Fibroblast of lung (primary cell): ENCODE measurements around the gene KLC1. TPM values are rescaled to one million over a fixed set of nuclear protein-coding genes. Genes with fewer than 3 reads are reported as not detected.

ENCODE experiments used
- DNase-seq, 2 donors: peaks; one replicate each; pipeline versions ENCODE4 v3.0.0 to v3.0.0-alpha.2; 2010; ENCODE audit warnings: low read depth in 2 of 2
- H2AFZ ChIP-seq: 2 replicates; pipeline ENCODE4 v1.5.1; 2012; ENCODE audit warnings: low read length, control low read depth, inconsistent platforms
- H3K27ac ChIP-seq: 2 replicates; pipeline ENCODE4 v1.5.1; 2011; ENCODE audit warnings: low read length, control low read depth; ENCODE audit not compliant: insufficient read depth
- H3K27me3 ChIP-seq: 2 replicates; pipeline ENCODE4 v1.5.1; 2011; ENCODE audit warnings: mild to moderate bottlenecking, low read length; ENCODE audit not compliant: control insufficient read depth, insufficient read depth
- H3K36me3 ChIP-seq: 2 replicates; pipeline ENCODE4 v1.5.1; 2011; ENCODE audit warnings: low read length; ENCODE audit not compliant: control insufficient read depth, insufficient read depth
- H3K4me1 ChIP-seq: 2 replicates; pipeline ENCODE4 v1.5.1; 2011; ENCODE audit warnings: low read length; ENCODE audit not compliant: control insufficient read depth, insufficient read depth; ENCODE audit errors: extremely low read depth
- H3K4me2 ChIP-seq: 2 replicates; pipeline ENCODE4 v1.5.1; 2011; ENCODE audit warnings: low read length, control low read depth; ENCODE audit not compliant: insufficient read depth; ENCODE audit errors: extremely low read depth
- H3K4me3 ChIP-seq, 4 experiments: fragments of 200-600 bp in 1 of 4; sonication (generic) in 1 of 4; replicated peaks in 1 of 4; 2 replicates each; pipeline ENCODE4 v1.5.1; 2011 to 2016; ENCODE audit warnings: low read length in 4 of 4, low read depth in 3 of 4, mild to moderate bottlenecking in 3 of 4, control low read depth in 2 of 4, inconsistent platforms in 1 of 4, mixed read lengths in 1 of 4; ENCODE audit not compliant: insufficient read depth in 1 of 4; ENCODE audit errors: control extremely low read depth in 1 of 4
- H3K79me2 ChIP-seq: 2 replicates; pipeline ENCODE4 v1.5.1; 2012; ENCODE audit warnings: mild to moderate bottlenecking, low read length, inconsistent platforms; ENCODE audit not compliant: control insufficient read depth, insufficient read depth
- H3K9ac ChIP-seq: 2 replicates; pipeline ENCODE4 v1.5.1; 2011; ENCODE audit warnings: mild to moderate bottlenecking, low read length, control low read depth; ENCODE audit not compliant: insufficient read depth
- H3K9me3 ChIP-seq: 2 replicates; pipeline ENCODE4 v1.5.1; 2012; ENCODE audit warnings: low read depth, low read length; ENCODE audit not compliant: control insufficient read depth, insufficient read depth
- H4K20me1 ChIP-seq: 2 replicates; pipeline ENCODE4 v1.5.1; 2011; ENCODE audit warnings: low read length; ENCODE audit not compliant: control insufficient read depth, insufficient read depth; ENCODE audit errors: extremely low read depth
- EZH2 ChIP-seq: IDR thresholded peaks from 2 replicates; pipeline ENCODE4 v1.5.1; 2012; ENCODE audit warnings: low read length, control low read depth, mild to moderate bottlenecking; ENCODE audit errors: missing control alignments
- polyA plus RNA-seq, 2 donors: library from polyadenylated mRNA; depleted of rRNA in 1 of 2; stranded (reverse) in 1 of 2; unstranded in 1 of 2; fragments of >200 nt; gene quantifications; 2 replicates each; pipeline ENCODE4 v1.2.1, GENCODE V29; 2011 to 2012; ENCODE audit warnings: missing spikeins in 1 of 2
- total RNA-seq: library from RNA; depleted of rRNA; stranded (reverse); fragments of >200 nt; gene quantifications from 2 replicates; pipeline ENCODE4 v1.2.1, GENCODE V29; 2014
- TF ChIP-seq, protein P1 (sequence below), 2 donors: IDR thresholded peaks in 1 of 2; conservative IDR thresholded peaks in 1 of 2; 1 replicate in 1 of 2; 2 replicates in 1 of 2; pipeline ENCODE4 v1.5.1; 2011 to 2012; ENCODE audit warnings: low read length in 2 of 2, control low read depth in 1 of 2, inconsistent platforms in 1 of 2, low read depth in 1 of 2, mild to moderate bottlenecking in 1 of 2

KLC1 gene
- total and polyA plus RNA-seq, 2 donors (not counting 1 experiment from before 2014, with no cell fraction given) = 180 to 219 TPM

DNA sequence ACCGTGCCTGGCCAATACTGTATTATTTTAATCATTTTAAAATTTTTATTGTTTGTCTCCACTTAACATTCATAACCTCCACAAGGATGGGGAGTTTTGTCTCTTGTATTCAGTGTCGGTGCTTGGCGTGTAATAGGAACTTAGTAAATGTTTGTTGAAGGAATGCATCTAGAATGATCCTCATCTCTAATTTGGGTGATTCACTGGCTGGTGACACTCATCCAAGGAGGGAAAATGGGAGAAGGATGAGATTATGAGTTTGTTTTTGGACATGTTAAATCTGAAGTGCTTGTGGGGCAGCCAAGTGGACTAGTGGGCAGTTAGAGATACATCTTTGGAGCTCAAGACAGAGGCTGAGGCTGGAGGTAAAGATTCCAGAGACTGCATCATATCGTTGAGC is 5.1 kb downstream of the KLC1 start:
- H3K36me3 ChIP-seq = peaks cover 4% of the 10 kb centered on the region
- DNase-seq = no peak
- peak overlapping the region; percentile 4 for H3K27ac ChIP-seq
- peaks cover 99% of the 10 kb centered on the region for H3K79me2 ChIP-seq
- no peak overlapping the region for H3K9ac ChIP-seq
- H4K20me1 ChIP-seq = peaks cover 7% of the 10 kb centered on the region
- peak overlapping the region; percentile 60 for H3K4me2 ChIP-seq
- no peak overlapping the region for H3K4me3 ChIP-seq
- H3K4me1 ChIP-seq = peaks cover 11% of the 10 kb centered on the region
- H3K9me3 ChIP-seq = no peaks in the 10 kb centered on the region
- H3K27me3 ChIP-seq = no peaks in the 10 kb centered on the region
- TF ChIP-seq, protein P1, sequence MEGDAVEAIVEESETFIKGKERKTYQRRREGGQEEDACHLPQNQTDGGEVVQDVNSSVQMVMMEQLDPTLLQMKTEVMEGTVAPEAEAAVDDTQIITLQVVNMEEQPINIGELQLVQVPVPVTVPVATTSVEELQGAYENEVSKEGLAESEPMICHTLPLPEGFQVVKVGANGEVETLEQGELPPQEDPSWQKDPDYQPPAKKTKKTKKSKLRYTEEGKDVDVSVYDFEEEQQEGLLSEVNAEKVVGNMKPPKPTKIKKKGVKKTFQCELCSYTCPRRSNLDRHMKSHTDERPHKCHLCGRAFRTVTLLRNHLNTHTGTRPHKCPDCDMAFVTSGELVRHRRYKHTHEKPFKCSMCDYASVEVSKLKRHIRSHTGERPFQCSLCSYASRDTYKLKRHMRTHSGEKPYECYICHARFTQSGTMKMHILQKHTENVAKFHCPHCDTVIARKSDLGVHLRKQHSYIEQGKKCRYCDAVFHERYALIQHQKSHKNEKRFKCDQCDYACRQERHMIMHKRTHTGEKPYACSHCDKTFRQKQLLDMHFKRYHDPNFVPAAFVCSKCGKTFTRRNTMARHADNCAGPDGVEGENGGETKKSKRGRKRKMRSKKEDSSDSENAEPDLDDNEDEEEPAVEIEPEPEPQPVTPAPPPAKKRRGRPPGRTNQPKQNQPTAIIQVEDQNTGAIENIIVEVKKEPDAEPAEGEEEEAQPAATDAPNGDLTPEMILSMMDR (conservative IDR thresholded peaks at IDR 0.05 in 1 of 2, IDR thresholded peaks at IDR 0.05 in 1 of 2; ENCODE audit: low read depth in 1 of 2, low read length in 2 of 2) = no peak
- TF ChIP-seq EZH2 = no peak
- no peak overlapping the region for H2AFZ ChIP-seq

DNA sequence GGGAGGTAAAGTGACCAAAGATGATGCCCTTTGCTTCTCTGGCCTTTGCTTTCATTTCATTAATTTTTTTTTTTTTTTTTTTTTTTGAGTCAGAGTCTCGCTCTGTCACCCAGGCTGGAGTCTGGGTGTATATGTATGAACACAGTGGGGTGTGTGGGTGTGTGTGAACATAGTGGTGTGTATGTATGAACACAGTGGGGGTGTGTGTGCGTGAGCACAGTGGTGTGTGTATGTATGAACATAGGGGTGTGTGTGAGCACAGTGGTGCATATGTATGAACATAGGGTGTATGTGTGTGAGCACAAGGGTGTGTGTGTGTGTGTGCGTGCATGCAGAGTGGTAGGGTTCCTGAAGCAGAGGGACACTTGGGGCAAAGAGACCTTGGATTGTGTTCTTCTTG is 9.6 kb downstream of the KLC1 start:
- peaks cover 11% of the 10 kb centered on the region for H3K4me1 ChIP-seq
- no peak overlapping the region for H2AFZ ChIP-seq
- peaks cover 4% of the 10 kb centered on the region for H3K36me3 ChIP-seq
- peak overlapping the region; percentile 61 for H3K27ac ChIP-seq
- DNase-seq = no peak
- no peak overlapping the region for H3K4me3 ChIP-seq
- H3K79me2 ChIP-seq = peaks cover 97% of the 10 kb centered on the region
- H4K20me1 ChIP-seq = peaks cover 2% of the 10 kb centered on the region
- TF ChIP-seq, protein P1 (conservative IDR thresholded peaks at IDR 0.05 in 1 of 2, IDR thresholded peaks at IDR 0.05 in 1 of 2; ENCODE audit: low read depth in 1 of 2, low read length in 2 of 2) = no peak
- no peak for TF ChIP-seq EZH2
- no peaks in the 10 kb centered on the region for H3K9me3 ChIP-seq
- H3K4me2 ChIP-seq = peak overlapping the region; percentile 23
- H3K27me3 ChIP-seq = no peaks in the 10 kb centered on the region
- no peak overlapping the region for H3K9ac ChIP-seq

DNA sequence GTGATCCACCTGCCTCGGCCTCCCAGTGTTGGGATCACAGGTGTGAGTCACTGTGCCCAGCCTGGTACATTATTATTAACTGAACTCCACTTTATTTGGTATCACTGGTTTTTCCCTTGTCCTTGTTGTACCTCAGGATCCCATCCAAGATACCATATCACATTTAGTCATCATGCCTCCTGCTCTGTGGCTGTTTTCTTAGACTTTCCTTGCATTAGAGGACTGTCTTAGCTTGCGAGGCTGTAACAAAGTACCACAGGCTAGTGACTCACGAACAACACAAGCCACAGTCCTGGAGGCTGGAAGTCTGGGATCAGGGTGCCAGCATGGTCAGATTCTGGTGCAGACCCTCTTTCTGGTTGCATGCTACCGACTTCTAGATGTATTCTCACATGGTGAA is 12.2 kb downstream of the KLC1 start:
- H3K4me3 ChIP-seq = no peak overlapping the region
- peaks cover 2% of the 10 kb centered on the region for H3K36me3 ChIP-seq
- H3K27me3 ChIP-seq = no peaks in the 10 kb centered on the region
- no peaks in the 10 kb centered on the region for H4K20me1 ChIP-seq
- DNase-seq = peak; percentile 28 to 87
- no peak overlapping the region for H2AFZ ChIP-seq
- H3K4me1 ChIP-seq = peaks cover 11% of the 10 kb centered on the region
- H3K4me2 ChIP-seq = no peak overlapping the region
- no peaks in the 10 kb centered on the region for H3K9me3 ChIP-seq
- no peak overlapping the region for H3K27ac ChIP-seq
- H3K9ac ChIP-seq = no peak overlapping the region
- peaks cover 98% of the 10 kb centered on the region for H3K79me2 ChIP-seq
- TF ChIP-seq, protein P1 (conservative IDR thresholded peaks at IDR 0.05 in 1 of 2, IDR thresholded peaks at IDR 0.05 in 1 of 2; ENCODE audit: low read depth in 1 of 2, low read length in 2 of 2) = no peak
- TF ChIP-seq EZH2 = no peak
